DMS 273 (cell line): ENCODE data around the gene NKAPD1.
"Not testable (repeated sequence)": the region's sequence is repeated elsewhere in the genome, so short reads cannot be mapped to it uniquely, and the experiment has no call there.

Source experiments
- DNase-seq: peaks from one replicate; lab custom pipeline; 2025; ENCODE audit not compliant: unreplicated experiment; lab: John Stamatoyannopoulos, UW

The NKAPD1 gene

GRCh38 chr11:112073941-112074811, at the start of gene NKAPD1, which contains the start of gene PIH1D2:
NKAPD1 (plus strand) TSS chr11:112074299; CDS start chr11:112075575, 1,276 bp downstream.
PIH1D2 (minus strand) TSS chr11:112074017; CDS start chr11:112073174, 843 bp downstream.
- DNase-seq, result peak; percentile 90

GRCh38 chr11:112024773-112025678, 49.1 kb upstream of the NKAPD1 start, which contains the start of gene DLAT:
DLAT (plus strand) TSS chr11:112025408; CDS start chr11:112025473, 65 bp downstream.
- DNase-seq, result peak; percentile 91

GRCh38 chr11:112025707-112026106, 48.4 kb upstream of the NKAPD1 start:
- DNase-seq, result peak; percentile 42

- DNase-seq, result not testable (repeated sequence)
Measured at GRCh38 chr11:112026784-112027410, 47.2 kb upstream of the NKAPD1 start.

- no peak for DNase-seq
Measured at GRCh38 chr11:112029460-112029859, 44.6 kb upstream of the NKAPD1 start.

GRCh38 chr11:112033902-112034301, 40.2 kb upstream of the NKAPD1 start:
- DNase-seq, result no peak

- DNase-seq, result no peak
Measured at GRCh38 chr11:112037527-112037926, 36.6 kb upstream of the NKAPD1 start.

- no peak for DNase-seq
Measured at GRCh38 chr11:112042161-112042960, 31.7 kb upstream of the NKAPD1 start.

- DNase-seq, result no peak
Measured at GRCh38 chr11:112042961-112043304, 31.2 kb upstream of the NKAPD1 start.

GRCh38 chr11:112044961-112045360, 29.1 kb upstream of the NKAPD1 start:
- DNase-seq, result no peak

- not testable (repeated sequence) for DNase-seq
Measured at GRCh38 chr11:112046647-112047046, 27.5 kb upstream of the NKAPD1 start.

GRCh38 chr11:112048256-112048655, 25.8 kb upstream of the NKAPD1 start:
- not testable (repeated sequence) for DNase-seq

- DNase-seq, result no peak
Measured at GRCh38 chr11:112049777-112050176, 24.3 kb upstream of the NKAPD1 start.

GRCh38 chr11:112050721-112051120, 23.4 kb upstream of the NKAPD1 start:
- DNase-seq, result no peak

GRCh38 chr11:112051768-112052167, 22.3 kb upstream of the NKAPD1 start:
- no peak for DNase-seq

- DNase-seq, result no peak
Measured at GRCh38 chr11:112057170-112057569, 16.9 kb upstream of the NKAPD1 start.

GRCh38 chr11:112058103-112058502, 16.0 kb upstream of the NKAPD1 start:
- DNase-seq, result no peak

GRCh38 chr11:112062923-112063322, 11.2 kb upstream of the NKAPD1 start:
- DNase-seq, result no peak

GRCh38 chr11:112082729-112083128, 8.6 kb downstream of the NKAPD1 start:
- DNase-seq, result no peak

GRCh38 chr11:112085822-112086421, 11.8 kb downstream of the NKAPD1 start:
- peak; percentile 43 for DNase-seq
